A549 treated with AZD9567 at 1 μM for 4 hours (cell line): ENCODE measurements around the gene ZG16B. TPM values are rescaled to one million over a fixed set of nuclear protein-coding genes. Genes with fewer than 3 reads are reported as not detected.

ENCODE experiments used
- total RNA-seq: library from RNA; stranded (reverse); fragments of 200-300 nt; extraction: Qiagen RNA extraction; gene quantifications from 5 replicates; pipeline ENCODE4 v1.2.3, GENCODE V29; 2022; ENCODE audit not compliant: insufficient read depth

Gene ZG16B
- 0.49 to 0.80 TPM (median 0.66 TPM) in 4 of 5 replicates, not detected in the other for total RNA-seq

DNA sequence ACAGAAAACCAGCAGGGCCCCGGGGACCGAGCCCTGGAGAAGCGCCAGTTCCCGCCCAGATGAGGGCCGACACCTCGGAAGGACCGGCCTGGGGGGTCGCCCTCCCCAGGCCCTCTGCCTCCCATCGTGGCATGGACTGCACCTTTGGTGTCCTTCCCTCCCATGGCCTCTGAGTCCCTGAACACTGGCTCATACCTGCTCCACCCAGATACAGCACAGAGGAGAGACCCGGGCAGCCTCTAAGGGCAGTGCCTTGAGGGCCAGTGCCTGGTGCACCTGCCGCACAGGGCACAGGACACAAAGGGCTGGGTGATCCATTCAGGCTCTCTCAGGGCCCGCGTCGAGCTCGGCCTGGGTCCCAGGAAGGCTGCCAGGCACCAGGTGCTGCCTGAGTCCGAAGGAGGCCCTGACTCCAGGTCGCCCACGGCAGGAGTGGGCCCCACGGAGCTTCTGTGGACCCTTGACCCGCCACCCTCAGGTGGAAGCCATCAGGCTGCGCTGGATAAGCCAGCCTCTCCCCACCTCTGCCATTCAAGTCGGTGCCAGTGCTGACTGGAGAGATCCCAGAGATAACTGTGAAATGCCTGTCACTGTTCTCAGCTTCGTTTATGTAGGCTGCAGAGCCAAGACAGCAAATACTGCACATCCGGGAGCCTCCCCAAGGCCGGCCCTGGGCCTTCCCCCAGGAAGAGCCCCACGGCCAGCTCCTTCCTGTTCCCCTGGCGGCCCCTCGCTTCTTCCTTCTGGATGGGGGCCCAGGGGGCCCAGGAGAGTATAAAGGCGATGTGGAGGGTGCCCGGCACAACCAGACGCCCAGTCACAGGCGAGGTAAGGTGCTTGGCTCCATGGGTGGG, at the start of gene ZG16B:
Gene ZG16B (plus strand): TSS at position 803 of the 854 bp plus-strand sequence. CDS start 139 bp downstream, outside the sequence.

GRCh38 chr16:2787406-2787805, 42.7 kb upstream of the ZG16B start, which contains the start of gene PRSS33:
PRSS33 (minus strand) TSS chr16:2787560; CDS start chr16:2786547, 1,013 bp downstream.

DNA sequence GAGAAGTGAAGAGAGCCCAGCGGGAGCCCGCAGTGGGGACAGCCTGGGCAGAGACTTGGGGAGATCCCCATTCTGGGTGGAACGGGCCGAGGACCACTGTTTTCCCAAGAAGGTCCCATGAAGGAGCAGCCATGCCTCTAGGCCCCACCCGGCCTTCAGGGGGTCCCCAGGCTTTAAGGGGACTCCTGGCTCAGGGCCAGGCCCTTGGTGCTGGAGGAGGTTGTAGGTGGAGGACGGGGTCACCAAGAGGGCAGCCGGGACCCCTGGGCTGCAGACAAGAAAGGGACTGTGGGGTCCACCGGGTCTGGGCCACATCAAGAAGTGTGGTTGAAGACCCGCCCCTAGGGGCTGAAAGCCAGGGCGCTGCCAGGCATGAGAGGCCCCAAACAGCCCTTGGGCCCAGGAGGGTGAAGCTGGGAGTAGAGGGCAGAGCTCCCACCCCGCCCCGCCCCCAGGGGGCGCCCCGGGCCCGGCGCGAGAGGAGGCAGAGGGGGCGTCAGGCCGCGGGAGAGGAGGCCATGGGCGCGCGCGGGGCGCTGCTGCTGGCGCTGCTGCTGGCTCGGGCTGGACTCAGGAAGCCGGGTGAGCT, 13.3 kb upstream of the ZG16B start, which contains the start of gene PRSS21:
Gene PRSS21 (plus strand): TSS at position 487 of the 589 bp plus-strand sequence. CDS start 32 bp downstream, at position 519.

GRCh38 chr16:2857451-2858244, 27.5 kb downstream of the ZG16B start, which contains the start of gene PRSS22:
PRSS22 (minus strand) TSS chr16:2858170; CDS start chr16:2858104, 66 bp downstream.

Other genes with a start within 250 kb of the ZG16B start
- gene KCTD5, start 147.8 kb upstream of the ZG16B start, total RNA-seq, result 38.4 to 49.1 TPM (median 46.5 TPM) in 5 replicates
- 1.5 to 2.4 TPM (median 1.6 TPM) in 5 replicates for gene PRSS27, start 110.1 kb upstream of the ZG16B start, total RNA-seq
- gene SRRM2, start 77.7 kb upstream of the ZG16B start, total RNA-seq, result 299 to 450 TPM (median 440 TPM) in 5 replicates
- 407 to 510 TPM (median 497 TPM) in 5 replicates for gene ELOB, start 53.0 kb upstream of the ZG16B start, total RNA-seq
- 0.06 TPM in 1 of 5 replicates, not detected in the others for gene PRSS33, start 42.7 kb upstream of the ZG16B start, total RNA-seq
- gene PRSS41, start 31.8 kb upstream of the ZG16B start, total RNA-seq, result not detected in 5 replicates
- gene PRSS21, start 13.1 kb upstream of the ZG16B start, total RNA-seq, result 0.16 to 0.24 TPM in 2 of 5 replicates, not detected in the others
- gene PRSS22, start 27.9 kb downstream of the ZG16B start, total RNA-seq, result 0.67 to 1.9 TPM (median 1.1 TPM) in 5 replicates
- gene FLYWCH2, start 52.9 kb downstream of the ZG16B start, total RNA-seq, result 48.1 to 54.9 TPM (median 50.4 TPM) in 5 replicates
- 23.6 to 29.2 TPM (median 26.3 TPM) in 5 replicates for gene FLYWCH1, start 81.6 kb downstream of the ZG16B start, total RNA-seq
- gene KREMEN2, start 134.0 kb downstream of the ZG16B start, total RNA-seq, result 2.0 to 2.5 TPM (median 2.1 TPM) in 4 of 5 replicates, not detected in the other
- 46.7 to 50.9 TPM (median 49.9 TPM) in 5 replicates for gene PAQR4, start 139.0 kb downstream of the ZG16B start, total RNA-seq
- gene PKMYT1, start 150.1 kb downstream of the ZG16B start, total RNA-seq, result 68.3 to 98.4 TPM (median 93.8 TPM) in 5 replicates
- 0.37 to 0.71 TPM (median 0.42 TPM) in 4 of 5 replicates, not detected in the other for gene CLDN9, start 182.6 kb downstream of the ZG16B start, total RNA-seq
- 0.18 to 1.2 TPM (median 0.28 TPM) in 5 replicates for gene CLDN6, start 187.9 kb downstream of the ZG16B start, total RNA-seq
- 438 to 673 TPM (median 603 TPM) in 5 replicates for gene TNFRSF12A, start 190.1 kb downstream of the ZG16B start, total RNA-seq
- gene HCFC1R1, start 193.6 kb downstream of the ZG16B start, total RNA-seq, result 226 to 241 TPM (median 237 TPM) in 5 replicates
- gene THOC6, start 193.7 kb downstream of the ZG16B start, total RNA-seq, result 26.4 to 38.3 TPM (median 35.7 TPM) in 5 replicates
- not detected in 5 replicates for gene BICDL2, start 206.6 kb downstream of the ZG16B start, total RNA-seq
- gene MMP25, start 216.3 kb downstream of the ZG16B start, total RNA-seq, result 0.86 to 1.1 TPM (median 0.96 TPM) in 4 of 5 replicates, not detected in the other
- 13.0 to 37.1 TPM (median 22.9 TPM) in 5 replicates for gene IL32, start 235.3 kb downstream of the ZG16B start, total RNA-seq